GM08714 (cell line): ENCODE measurements around the gene DIAPH2.

ENCODE experiments used
- H3K4me3 ChIP-seq: fragments of 200-500 bp; sonication (Bioruptor generic); 2 replicates; pipeline ENCODE4 v1.5.1; 2014; ENCODE audit warnings: mild to moderate bottlenecking, low read length, inconsistent platforms
- ZNF274 ChIP-seq: IDR thresholded peaks from 2 replicates; pipeline ENCODE4 v1.6.1; 2012; ENCODE audit warnings: mild to moderate bottlenecking, low read depth, low read length

Gene DIAPH2

DNA sequence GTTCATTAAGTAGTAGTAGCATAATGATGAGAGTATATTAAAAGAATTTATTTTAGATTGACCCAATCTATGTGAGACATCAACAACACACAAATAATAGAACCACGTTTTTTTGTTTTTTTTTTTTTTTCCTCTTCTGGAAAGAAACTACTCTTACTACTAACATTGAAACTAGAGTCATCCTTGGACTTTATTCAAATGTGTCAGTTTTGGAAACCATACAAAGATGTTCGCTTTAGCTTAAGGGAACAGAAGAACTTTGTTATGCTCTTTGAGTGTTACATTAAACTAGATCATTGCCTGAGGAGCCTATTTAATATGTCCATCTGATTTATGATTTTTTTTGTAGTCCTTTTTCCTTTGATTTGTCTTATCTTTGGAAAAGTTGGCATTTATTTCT lies 365.8 kb downstream of the DIAPH2 start:
- H3K4me3 ChIP-seq: no peak overlapping the region
- no peak for TF ChIP-seq ZNF274

- H3K4me3 ChIP-seq: no peak overlapping the region
- no peak for TF ChIP-seq ZNF274
Measured at GRCh38 chrX:97057349-97057909, 372.8 kb downstream of the DIAPH2 start.

DNA sequence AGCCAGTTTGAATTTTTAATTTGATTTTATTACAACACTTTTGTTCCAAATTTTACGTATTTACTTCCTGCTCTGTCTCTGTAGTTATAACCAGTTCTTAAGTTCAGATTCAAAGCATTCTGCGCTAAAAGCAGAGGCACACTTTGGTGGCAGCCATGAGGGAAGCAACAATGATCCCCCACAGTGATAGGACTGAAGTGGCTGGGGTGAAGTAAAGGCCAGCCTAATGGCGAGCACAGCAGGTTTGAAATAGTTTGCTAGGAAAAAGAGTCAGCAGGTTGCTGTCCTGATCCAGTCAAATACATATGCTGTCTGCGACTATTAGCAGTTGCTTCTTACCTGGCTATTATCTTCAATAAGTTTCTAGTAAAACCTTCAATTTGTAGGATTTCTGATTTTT lies 375.4 kb downstream of the DIAPH2 start:
- H3K4me3 ChIP-seq: no peak overlapping the region
- TF ChIP-seq ZNF274: no peak

- no peak for TF ChIP-seq ZNF274
- no peak overlapping the region for H3K4me3 ChIP-seq
Measured at GRCh38 chrX:97065066-97065465, 380.4 kb downstream of the DIAPH2 start.

DNA sequence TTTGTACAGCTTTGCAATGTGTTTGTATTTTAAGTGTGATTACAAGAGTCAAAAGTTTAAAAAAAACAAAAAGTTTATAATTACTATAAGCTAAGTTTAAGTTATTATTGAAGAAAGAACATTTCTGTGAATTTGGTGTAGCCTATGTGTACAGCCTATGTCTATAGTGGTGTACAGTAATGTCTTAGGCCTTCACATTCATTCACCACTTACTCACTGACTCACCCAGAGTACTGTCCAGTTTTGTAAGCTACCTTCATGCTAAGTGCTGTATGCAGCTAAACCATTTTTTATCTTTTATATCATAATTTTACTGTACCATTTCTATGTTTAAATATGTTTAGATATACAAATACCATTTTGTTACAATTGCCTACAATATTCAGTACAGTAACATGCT lies 381.3 kb downstream of the DIAPH2 start:
- no peak for TF ChIP-seq ZNF274
- no peak overlapping the region for H3K4me3 ChIP-seq

DNA sequence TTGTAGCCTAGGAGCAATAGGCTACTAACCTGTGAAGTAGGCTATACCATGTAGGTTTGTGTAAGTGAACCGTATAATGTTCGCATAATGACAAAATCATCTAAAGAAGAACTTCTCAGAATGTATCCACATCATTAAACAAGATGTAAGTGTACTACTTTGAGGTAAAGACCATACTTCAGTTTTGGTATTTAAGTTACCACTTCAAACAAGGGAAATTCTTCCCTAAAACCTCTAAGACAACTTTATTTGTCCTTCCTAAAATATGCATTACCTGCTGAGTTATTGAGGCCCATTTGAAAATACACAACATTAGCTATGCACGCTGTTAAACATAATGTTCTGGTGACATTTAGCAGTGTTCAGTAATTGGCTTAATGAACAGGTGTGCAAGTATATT lies 381.7 kb downstream of the DIAPH2 start:
- H3K4me3 ChIP-seq: no peak overlapping the region
- no peak for TF ChIP-seq ZNF274

- no peak overlapping the region for H3K4me3 ChIP-seq
- TF ChIP-seq ZNF274: no peak
Measured at GRCh38 chrX:97070346-97070745, 385.7 kb downstream of the DIAPH2 start.

GRCh38 chrX:97074400-97074799 lies 389.8 kb downstream of the DIAPH2 start:
- no peak for TF ChIP-seq ZNF274
- H3K4me3 ChIP-seq: no peak overlapping the region

DNA sequence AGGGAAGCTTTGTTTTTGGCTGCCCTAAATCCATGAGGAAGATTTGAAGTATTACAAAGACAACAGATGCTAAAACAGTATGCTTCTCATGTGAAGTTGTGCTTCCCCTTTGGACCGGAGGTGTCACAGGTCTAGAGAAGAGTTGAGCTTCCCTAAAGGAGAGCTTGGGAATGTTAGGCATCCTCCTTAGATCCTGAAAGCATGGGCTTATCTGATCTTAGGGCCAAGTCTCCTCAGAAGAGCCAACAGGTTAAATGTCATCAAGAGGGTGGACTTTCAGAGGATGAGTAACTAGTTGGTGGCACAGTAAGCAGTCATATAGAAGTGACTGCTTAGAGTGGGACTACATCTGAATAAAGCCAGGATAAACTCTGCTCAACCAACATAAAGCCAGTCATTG lies 404.5 kb downstream of the DIAPH2 start:
- H3K4me3 ChIP-seq: no peak overlapping the region
- TF ChIP-seq ZNF274: no peak

DNA sequence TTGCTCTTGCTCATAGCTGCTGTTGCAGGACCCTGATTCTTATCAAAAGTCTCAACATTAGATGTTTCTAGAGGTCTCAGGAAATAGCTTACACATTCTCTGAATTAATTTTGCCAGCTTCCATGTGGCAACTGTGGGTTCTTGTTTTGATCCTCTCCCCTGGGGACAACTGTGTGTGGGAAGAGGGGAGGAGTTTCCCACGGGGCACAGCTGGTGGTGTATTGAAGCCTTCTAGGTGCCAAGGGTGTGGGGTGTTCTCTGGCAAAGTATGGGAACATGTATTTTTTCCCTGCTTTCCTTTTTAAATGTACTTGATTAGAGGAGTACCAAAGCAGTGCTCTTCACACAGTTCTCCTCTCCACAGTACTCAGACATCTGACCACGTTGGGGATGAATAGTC lies 411.7 kb downstream of the DIAPH2 start:
- no peak for TF ChIP-seq ZNF274
- no peak overlapping the region for H3K4me3 ChIP-seq

- no peak overlapping the region for H3K4me3 ChIP-seq
- TF ChIP-seq ZNF274: no peak
Measured at GRCh38 chrX:97102938-97103337, 418.3 kb downstream of the DIAPH2 start.

- no peak overlapping the region for H3K4me3 ChIP-seq
- no peak for TF ChIP-seq ZNF274
Measured at GRCh38 chrX:97109730-97110129, 425.1 kb downstream of the DIAPH2 start.

DNA sequence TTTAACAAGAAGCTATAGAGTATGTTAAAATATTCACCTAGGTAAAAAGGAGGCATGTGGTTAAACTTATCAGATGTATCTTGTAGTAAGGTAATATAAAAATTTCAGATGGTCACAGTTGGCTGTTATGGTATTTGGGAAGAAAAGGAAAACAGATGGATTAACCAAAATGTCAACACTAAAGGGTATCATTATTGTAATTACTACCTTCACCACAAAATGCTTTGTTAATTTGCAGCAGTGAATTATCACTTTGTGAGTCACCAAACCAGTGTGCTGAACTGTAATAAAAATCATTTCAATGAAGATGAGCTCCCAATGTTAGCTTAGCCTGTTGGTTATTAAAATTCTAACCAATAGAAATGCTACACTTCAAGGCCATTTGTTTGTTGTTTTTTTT lies 432.9 kb downstream of the DIAPH2 start:
- H3K4me3 ChIP-seq: no peak overlapping the region
- no peak for TF ChIP-seq ZNF274

- H3K4me3 ChIP-seq: no peak overlapping the region
- no peak for TF ChIP-seq ZNF274
Measured at GRCh38 chrX:97119474-97120109, 434.9 kb downstream of the DIAPH2 start.

GRCh38 chrX:97123001-97123400 lies 438.4 kb downstream of the DIAPH2 start:
- H3K4me3 ChIP-seq: no peak overlapping the region
- no peak for TF ChIP-seq ZNF274

DNA sequence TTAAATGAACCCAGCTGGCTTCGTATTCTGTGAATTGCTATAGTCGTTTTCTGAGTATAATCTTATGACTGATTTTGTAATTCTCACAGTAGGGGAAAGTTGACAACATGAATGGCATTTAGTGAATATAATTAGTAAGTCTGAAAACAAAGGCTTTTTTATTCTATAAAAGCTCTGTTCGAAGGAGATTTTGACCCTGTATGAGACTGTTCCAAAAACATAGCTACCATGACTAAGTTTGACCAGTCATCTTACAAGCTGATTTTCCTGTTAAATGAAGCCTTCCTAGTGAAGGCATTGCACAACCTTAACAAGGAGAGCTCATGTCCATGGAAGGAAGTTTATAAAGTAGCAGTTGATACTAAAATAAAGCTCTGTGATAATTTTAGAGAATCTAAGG lies 441.4 kb downstream of the DIAPH2 start:
- no peak overlapping the region for H3K4me3 ChIP-seq
- no peak for TF ChIP-seq ZNF274
